ENCODE measurements around the gene DNAJC22. TPM values are rescaled to one million over a fixed set of nuclear protein-coding genes. Genes with fewer than 3 reads are reported as not detected.

The DNAJC22 gene
- total and polyA plus RNA-seq, 2 of the 13 experiments (the other 11 are each of a cell fraction or from before 2014, with no cell fraction given), result 25.2 to 31.7 TPM

GRCh38 chr12:49347311-49348193 is 864 bp downstream of the DNAJC22 start (continued):
- TF ChIP-seq ZBTB10 (CRISPR knock-in tag; IDR thresholded peaks at IDR 0.05; ENCODE audit: borderline replicate concordance) (peak; percentile 93; the same call in 1 of the 2 replicates), SMARCE1 (IDR thresholded peaks at IDR 0.05; ENCODE audit: borderline replicate concordance) (no peak), ZSCAN22 (CRISPR knock-in tag; IDR thresholded peaks at IDR 0.05) (no peak), ZNF816 (CRISPR knock-in tag; IDR thresholded peaks at IDR 0.05; ENCODE audit: borderline replicate concordance) (peak; percentile 95), ZMAT5 (CRISPR knock-in tag; IDR thresholded peaks at IDR 0.05; ENCODE audit: borderline replicate concordance, low read depth) (no peak), SP5 (CRISPR knock-in tag; IDR thresholded peaks at IDR 0.05; ENCODE audit: borderline replicate concordance, low read depth) (peak; percentile 78; the same call in 1 of the 2 replicates), GMEB1 (CRISPR knock-in tag; IDR thresholded peaks at IDR 0.05; ENCODE audit: borderline replicate concordance) (peak; percentile 45; the same call in 1 of the 2 replicates), THAP9 (CRISPR knock-in tag; IDR thresholded peaks at IDR 0.05; ENCODE audit: borderline replicate concordance) (peak; percentile 76; the same call in 1 of the 2 replicates), SRSF4 (IDR thresholded peaks at IDR 0.05; ENCODE audit: low read depth, low read length, poor library complexity, severe bottlenecking) (no peak), FOSL2 (CRISPR knock-in tag; IDR thresholded peaks at IDR 0.05) (peak; percentile 44), LBX2 (CRISPR knock-in tag; IDR thresholded peaks at IDR 0.05; ENCODE audit: borderline replicate concordance) (no peak), RNF2 (conservative IDR thresholded peaks at IDR 0.05; ENCODE audit: low read depth) (no peak), ZNF552 (CRISPR knock-in tag; IDR thresholded peaks at IDR 0.05; ENCODE audit: borderline replicate concordance) (no peak; the same call in 1 of the 2 replicates), ZNF781 (CRISPR knock-in tag; IDR thresholded peaks at IDR 0.05; ENCODE audit: borderline replicate concordance, not compliant biosample characterization) (no peak), ZNF337 (CRISPR knock-in tag; IDR thresholded peaks at IDR 0.05; ENCODE audit: borderline replicate concordance, low read depth) (no peak), HNF1B (CRISPR knock-in tag; IDR thresholded peaks at IDR 0.05) (peak; percentile 65), ZFP36L1 (CRISPR knock-in tag; IDR thresholded peaks at IDR 0.05) (peak; percentile 90)
